Suppressor macrophage (primary cell): ENCODE results near the gene NRN1L.
"Not testable (repeated sequence)": the region's sequence is repeated elsewhere in the genome, so short reads cannot be mapped to it uniquely, and the experiment has no call there.

Experiments
- DNase-seq, 4 experiments: peaks; one replicate each; pipeline ENCODE4 v3.0.0-alpha.2; 2020 to 2022

NRN1L gene

GRCh38 chr16:67860589-67861398 lies 23.9 kb upstream of the NRN1L start:
- peak in 1 of 4 experiments; percentile 14 for DNase-seq

- no peak for DNase-seq
These were observed 22.8 kb upstream of the NRN1L start for GRCh38 chr16:67861877-67862276.

DNA sequence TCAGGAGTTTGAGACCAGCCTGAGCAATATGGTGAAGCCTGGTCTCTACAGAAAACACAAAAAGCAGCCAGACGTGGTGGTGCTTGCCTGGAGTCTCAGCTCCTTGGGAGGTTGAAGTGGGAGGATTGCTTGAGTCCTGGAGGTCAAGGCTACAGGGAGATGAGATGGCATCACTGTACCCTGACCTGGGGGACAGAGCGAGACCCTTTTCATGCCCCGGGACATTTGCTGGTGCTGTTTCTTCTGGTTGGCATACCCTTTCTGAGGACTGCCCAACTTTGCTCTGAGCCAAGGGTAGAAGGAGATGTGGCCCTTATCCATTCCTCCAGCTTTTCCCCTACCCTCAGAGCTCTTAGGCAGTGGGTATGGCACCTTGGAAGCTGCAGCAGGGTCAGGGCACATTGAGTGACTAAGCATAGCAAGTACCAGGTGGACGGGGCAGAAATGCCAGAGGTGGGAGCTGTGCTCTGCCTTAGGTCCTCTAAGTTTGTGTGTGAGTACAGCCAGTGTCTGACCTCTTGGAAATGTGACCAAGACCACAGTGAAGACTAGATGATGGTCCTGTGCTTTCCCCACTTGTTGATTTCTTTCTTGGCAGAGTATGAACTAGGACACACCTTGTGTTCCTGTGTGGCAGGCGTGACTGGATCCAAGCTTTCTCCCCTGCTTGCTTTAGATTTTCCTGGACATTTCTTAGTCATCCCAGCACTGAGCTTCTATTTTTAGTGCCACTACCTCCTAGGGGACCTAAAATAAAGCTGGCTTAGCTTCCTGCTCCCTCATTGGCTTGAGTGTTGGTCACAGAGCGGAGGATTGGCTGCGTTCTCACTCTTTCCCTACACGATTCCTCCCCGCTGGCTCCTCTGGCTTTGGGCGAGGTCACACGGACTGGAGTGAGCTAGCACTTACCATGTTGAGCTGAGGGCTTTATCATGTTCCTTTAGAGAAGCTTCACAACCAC lies 21.8 kb upstream of the NRN1L start:
- no peak for DNase-seq

DNA sequence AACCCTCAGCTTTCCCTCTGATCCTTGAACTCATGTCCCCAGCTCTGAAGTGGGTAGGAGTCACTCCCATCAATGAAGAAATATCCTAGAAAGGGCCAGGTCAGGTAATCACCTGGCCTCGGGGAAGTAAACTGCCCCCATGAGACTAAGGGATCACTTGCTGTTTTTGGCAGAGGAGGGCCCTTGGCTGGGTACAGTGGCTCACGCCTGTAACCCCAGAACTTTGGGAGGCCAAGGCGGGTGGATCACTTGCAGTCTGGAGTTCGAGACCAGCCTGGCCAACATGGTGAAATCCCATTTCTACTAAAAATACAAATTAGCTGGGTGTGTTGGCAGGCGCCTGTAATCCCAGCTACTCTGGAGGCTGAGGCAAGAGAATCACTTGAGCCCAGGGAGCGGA lies 20.6 kb upstream of the NRN1L start:
- DNase-seq: not testable (repeated sequence)

GRCh38 chr16:67864594-67864993 lies 20.1 kb upstream of the NRN1L start:
- no peak for DNase-seq

DNA sequence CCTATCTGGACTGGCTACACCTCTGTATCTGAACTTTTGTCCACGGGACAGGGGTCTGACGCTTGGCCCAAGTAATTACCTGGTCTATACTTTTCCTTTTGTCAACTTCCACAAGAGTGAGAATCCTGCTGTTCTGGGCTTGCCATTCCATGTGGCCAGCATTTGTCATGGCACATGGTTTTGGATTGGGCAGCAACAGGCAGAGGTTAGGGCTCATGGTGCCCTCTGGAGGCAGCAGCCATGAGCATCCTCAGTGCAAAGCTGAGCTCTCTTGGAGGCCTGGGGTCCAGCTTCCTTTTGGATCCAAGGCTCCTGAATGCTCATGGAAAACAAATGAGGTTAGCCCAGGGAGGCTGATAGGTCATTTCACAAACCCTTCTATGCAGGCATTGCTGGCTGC lies 19.4 kb upstream of the NRN1L start:
- DNase-seq: peak; percentile 56 to 75 (median 66)

DNA sequence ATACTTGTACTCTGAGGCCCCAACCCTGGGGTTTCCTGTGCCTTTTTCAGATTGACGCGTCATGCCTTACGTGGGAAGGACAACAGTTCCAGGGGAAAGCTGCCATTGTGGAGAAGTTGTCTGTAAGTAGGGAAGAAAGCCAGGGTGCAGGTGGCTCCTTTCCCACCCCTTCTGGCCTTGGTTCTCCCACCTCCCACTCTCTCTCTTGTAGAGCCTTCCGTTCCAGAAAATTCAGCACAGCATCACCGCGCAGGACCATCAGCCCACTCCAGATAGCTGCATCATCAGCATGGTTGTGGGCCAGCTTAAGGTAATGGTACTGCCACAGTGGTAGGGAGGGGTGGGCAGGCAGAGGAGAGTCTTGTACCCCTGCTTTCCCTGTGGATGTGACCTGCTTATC lies 16.4 kb upstream of the NRN1L start:
- no peak for DNase-seq

GRCh38 chr16:67869653-67870052 lies 15.0 kb upstream of the NRN1L start:
- DNase-seq: no peak

DNA sequence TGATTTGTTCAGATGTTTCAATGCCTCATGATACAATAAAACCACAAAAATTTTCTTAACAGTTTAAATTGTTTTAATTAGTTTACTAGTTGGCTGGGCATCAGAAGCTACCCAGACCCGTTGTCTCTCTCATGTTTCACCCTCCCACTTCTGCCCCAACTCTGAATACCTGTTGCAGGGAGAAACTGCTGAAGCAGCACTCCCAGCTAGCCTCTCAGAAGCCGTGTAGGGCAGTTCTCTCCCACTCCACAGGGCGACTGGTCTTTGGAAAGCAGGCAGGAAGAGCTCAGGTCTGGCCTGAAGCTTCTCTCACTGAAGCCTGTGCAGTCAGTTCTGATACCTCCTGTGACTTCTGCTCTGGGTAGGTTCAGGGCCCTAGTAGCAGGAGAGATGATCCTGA lies 13.4 kb upstream of the NRN1L start:
- DNase-seq: no peak

- peak in 2 of 4 experiments; percentile 1 to 18 for DNase-seq
These were observed 12.5 kb upstream of the NRN1L start for GRCh38 chr16:67872131-67872630.

DNA sequence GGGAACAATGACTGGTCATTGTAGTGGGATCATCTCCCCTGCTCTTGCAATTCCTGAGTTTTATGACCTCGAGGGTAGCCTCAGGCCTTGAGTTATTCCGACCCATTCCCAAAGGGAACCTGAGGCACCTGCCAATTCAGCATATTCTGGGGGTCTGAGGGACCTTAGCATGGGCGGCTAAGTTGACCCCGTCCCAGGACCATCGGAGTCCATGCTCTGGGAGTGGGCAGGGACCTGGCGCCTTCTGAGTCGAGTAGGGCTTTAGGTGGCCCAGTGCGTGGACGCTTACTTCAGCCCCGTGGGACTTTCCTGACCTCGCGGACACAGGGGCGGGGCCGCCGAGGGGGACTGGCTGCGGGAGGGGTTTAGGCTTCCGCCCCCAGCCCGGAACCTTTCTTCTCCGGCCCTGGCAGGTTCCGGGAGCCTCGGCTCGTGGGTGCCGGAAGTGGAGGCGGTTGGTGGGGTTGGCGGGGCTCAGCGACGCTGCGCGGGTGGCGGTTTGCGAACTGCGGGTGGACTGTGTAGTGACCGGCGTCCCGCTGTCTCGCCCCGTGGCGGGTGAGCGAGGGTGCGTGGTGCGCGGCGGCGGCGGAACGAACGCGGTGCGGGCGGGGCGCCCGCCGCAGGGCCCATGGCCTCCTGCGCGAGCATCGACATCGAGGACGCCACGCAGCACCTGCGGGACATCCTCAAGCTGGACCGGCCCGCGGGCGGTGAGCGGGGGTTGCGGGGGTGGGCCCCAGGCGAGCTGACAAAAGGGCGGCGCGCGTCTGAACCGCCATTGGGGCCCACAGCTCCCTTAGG lies 11.9 kb upstream of the NRN1L start, which contains the start of gene EDC4:
Gene EDC4, plus strand, starts transcription at position 422 of the 804 bp plus-strand sequence. Its CDS starts 210 bp downstream, at position 632.
- DNase-seq: peak; percentile 92 to 96 (median 94)

DNA sequence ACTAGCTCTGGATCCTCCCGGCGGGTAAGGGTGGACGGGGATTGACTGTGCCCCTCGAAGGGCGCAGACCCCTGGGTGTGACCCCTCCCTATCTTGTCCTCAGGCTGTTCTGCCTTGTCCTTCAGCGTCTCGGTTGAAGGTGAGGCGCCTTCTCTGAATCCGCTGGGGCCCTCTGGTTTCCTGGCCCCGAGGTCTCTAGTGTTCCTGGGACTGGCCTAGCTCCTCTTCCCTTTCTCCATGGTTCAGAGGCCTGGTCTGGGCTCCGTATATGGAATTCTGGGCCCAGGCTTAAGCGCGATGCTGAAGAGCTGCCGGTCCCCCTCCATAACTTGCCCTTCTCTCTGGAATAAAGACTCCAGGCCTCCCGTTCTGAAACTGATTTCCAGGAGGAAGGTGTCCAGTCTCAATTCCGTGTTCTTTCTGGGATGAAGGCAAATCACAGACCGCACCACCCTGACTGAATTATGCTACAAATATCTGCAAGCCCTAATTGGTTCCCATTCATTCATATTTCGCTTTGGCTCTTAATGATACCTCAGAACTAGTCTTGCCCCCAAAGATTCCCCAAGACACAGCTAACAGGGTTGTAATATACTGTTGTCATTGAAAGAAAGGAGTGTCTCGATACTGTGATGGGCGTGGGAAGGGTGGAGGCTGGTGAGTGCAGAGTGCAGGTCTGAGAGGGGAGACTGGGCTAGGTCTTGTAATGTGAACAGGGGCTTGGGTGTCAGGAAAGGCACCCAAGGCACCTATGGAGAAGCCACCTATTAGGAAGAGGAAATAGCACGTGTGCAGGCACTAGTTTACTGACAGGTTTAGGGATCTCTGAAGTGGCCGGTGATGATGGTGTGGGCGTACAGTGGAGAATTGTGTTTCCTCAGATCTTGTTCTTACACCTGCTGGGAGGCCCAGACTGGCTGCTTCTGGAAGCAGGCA lies 11.0 kb upstream of the NRN1L start:
- DNase-seq: peak; percentile 5 to 38 (median 15)

DNA sequence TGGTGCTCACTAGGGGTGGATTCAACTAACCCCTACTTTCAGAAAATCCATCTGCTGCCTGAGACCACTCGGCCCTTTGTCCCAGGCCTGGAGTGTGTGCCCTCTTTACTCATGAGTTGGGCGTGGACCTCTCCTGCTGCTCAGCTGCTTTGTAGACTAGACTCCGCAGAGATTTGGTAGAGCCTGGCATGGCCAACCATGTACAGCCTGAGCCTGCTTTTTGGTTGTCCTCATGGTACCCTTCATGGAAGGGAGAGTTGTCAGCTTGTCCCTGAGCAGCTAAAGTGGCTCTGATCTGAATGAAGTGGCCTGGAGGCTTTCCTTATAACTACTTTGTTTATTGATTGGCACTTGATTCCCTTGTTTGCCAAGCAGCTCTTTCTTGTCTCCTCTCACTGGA lies 10.3 kb upstream of the NRN1L start:
- DNase-seq: no peak

DNA sequence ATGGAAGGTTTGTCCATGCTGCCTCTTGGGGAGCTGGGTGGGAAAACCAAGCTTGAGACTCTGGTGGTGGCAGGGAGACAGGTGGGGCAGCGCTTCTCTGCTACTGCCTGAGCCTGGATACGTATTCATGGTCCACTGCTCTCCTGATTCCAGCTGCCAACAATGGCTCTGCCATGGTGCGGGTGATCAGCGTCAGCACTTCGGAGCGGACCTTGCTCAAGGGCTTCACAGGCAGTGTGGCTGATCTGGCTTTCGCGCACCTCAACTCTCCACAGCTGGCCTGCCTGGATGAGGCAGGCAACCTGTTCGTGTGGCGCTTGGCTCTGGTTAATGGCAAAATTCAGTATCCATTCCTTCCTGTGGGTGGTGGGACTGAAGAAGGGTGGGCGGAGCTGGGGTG lies 7.6 kb upstream of the NRN1L start:
- DNase-seq: no peak

DNA sequence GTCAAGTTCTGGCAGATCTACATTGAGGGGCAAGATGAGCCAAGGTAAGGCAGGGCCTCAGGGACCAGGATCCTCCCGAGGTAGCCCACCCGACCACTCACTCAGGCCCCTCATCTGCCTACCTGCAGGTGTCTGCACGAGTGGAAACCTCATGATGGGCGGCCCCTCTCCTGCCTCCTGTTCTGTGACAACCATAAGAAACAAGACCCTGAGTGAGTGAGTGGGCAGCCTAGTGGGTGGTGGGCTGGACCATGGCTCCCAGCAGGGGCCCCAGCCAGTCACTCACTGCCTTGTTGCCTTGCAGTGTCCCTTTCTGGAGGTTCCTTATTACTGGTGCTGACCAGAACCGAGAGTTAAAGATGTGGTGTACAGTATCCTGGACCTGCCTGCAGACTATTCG lies 6.5 kb upstream of the NRN1L start:
- no peak for DNase-seq

- DNase-seq: no peak
These were observed 5.8 kb upstream of the NRN1L start for GRCh38 chr16:67878846-67879245.

- no peak for DNase-seq
These were observed 5.2 kb upstream of the NRN1L start for GRCh38 chr16:67879462-67879861.

DNA sequence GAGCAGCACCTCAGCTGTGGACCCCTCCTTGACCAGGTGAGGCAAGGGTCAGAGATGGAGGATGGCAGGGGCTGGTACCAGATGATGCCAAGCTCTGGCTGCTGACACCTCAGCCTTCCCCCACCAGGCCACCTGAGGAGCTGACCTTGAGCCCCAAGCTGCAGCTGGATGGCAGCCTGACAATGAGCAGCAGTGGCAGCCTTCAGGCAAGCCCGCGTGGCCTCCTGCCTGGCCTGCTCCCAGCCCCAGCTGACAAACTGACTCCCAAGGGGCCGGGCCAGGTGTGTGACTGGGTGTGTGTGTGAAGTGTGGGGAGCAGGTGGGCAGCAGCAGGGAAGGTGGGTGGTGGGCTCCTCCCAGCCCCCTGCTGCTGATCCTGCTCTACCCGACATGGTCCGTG lies 4.7 kb upstream of the NRN1L start:
- no peak for DNase-seq

DNA sequence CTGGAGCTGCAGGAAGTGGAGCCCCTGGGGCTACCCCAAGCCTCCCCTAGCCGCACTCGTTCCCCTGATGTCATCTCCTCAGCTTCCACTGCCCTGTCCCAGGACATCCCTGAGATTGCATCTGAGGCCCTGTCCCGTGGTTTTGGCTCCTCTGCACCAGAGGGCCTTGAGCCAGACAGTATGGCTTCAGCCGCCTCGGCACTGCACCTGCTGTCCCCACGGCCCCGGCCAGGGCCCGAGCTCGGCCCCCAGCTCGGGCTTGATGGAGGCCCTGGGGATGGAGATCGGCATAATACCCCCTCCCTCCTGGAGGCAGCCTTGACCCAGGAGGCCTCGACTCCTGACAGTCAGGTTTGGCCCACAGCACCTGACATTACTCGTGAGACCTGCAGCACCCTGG lies 4.1 kb upstream of the NRN1L start:
- no peak for DNase-seq

DNA sequence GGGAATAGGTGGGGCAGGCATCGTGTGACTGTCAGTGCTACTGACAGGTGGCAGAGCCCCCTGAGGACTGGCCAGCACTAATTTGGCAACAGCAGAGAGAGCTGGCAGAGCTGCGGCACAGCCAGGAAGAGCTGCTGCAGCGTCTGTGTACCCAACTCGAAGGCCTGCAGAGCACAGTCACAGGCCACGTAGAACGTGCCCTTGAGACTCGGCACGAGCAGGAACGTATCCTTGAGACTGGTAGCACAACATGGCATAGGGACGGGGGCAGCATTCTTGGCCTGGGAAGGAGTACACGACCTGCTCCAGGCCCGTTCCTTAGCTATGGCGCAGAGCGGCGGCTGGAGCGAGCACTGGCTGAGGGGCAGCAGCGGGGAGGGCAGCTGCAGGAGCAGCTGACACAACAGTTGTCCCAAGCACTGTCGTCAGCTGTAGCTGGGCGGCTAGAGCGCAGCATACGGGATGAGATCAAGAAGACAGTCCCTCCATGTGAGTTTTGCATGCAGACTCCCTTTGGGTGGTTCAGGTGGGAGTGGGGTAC lies 3.0 kb upstream of the NRN1L start:
- no peak for DNase-seq
